ENCODE results near the gene EMC8.

GRCh38 chr16:85806539-85806938 lies 7.2 kb upstream of the EMC8 start:
- TF ChIP-seq, protein P1, sequence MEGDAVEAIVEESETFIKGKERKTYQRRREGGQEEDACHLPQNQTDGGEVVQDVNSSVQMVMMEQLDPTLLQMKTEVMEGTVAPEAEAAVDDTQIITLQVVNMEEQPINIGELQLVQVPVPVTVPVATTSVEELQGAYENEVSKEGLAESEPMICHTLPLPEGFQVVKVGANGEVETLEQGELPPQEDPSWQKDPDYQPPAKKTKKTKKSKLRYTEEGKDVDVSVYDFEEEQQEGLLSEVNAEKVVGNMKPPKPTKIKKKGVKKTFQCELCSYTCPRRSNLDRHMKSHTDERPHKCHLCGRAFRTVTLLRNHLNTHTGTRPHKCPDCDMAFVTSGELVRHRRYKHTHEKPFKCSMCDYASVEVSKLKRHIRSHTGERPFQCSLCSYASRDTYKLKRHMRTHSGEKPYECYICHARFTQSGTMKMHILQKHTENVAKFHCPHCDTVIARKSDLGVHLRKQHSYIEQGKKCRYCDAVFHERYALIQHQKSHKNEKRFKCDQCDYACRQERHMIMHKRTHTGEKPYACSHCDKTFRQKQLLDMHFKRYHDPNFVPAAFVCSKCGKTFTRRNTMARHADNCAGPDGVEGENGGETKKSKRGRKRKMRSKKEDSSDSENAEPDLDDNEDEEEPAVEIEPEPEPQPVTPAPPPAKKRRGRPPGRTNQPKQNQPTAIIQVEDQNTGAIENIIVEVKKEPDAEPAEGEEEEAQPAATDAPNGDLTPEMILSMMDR (conservative IDR thresholded peaks at IDR 0.05; ENCODE audit: low read depth, low read length) = no peak
- TF ChIP-seq EZH2 (IDR thresholded peaks at IDR 0.05; ENCODE audit: borderline replicate concordance, low read depth, low read length, poor library complexity, severe bottlenecking) = no peak
